GM19351 (cell line): ENCODE results near the gene PLEKHG3.

Source experiments
- ATAC-seq: cut with Tn5 transposase; IDR thresholded peaks from one replicate; pipeline ENCODE4 v1.9.1; 2021; ENCODE audit warnings: mild to moderate bottlenecking, moderate library complexity; ENCODE audit not compliant: unreplicated experiment

PLEKHG3 gene

GRCh38 chr14:64743061-64743460 lies 38.8 kb downstream of the PLEKHG3 start:
- ATAC-seq = no peak

GRCh38 chr14:64745511-64746091 lies 41.4 kb downstream of the PLEKHG3 start:
- ATAC-seq = no peak

GRCh38 chr14:64746298-64747250 lies 42.4 kb downstream of the PLEKHG3 start:
- no peak for ATAC-seq

GRCh38 chr14:64747327-64747726 lies 43.1 kb downstream of the PLEKHG3 start:
- ATAC-seq = no peak

- ATAC-seq = no peak
These were observed 44.3 kb downstream of the PLEKHG3 start for GRCh38 chr14:64748521-64748920.

- no peak for ATAC-seq
These were observed 44.9 kb downstream of the PLEKHG3 start for GRCh38 chr14:64748995-64749714.

- no peak for ATAC-seq
These were observed 48.7 kb downstream of the PLEKHG3 start for GRCh38 chr14:64752909-64753308.

GRCh38 chr14:64753374-64753773 lies 49.1 kb downstream of the PLEKHG3 start:
- no peak for ATAC-seq

- ATAC-seq = no peak
These were observed 49.8 kb downstream of the PLEKHG3 start for GRCh38 chr14:64753999-64754398.

GRCh38 chr14:64754685-64755084 lies 50.5 kb downstream of the PLEKHG3 start:
- no peak for ATAC-seq

- no peak for ATAC-seq
These were observed 51.6 kb downstream of the PLEKHG3 start for GRCh38 chr14:64755781-64756221.

GRCh38 chr14:64756712-64757111 lies 52.5 kb downstream of the PLEKHG3 start:
- ATAC-seq = no peak

- ATAC-seq = no peak
These were observed 53.4 kb downstream of the PLEKHG3 start for GRCh38 chr14:64757601-64758000.

- ATAC-seq = no peak
These were observed 53.8 kb downstream of the PLEKHG3 start for GRCh38 chr14:64758025-64758521.

- ATAC-seq = no peak
These were observed 54.7 kb downstream of the PLEKHG3 start for GRCh38 chr14:64758691-64759554.

GRCh38 chr14:64759555-64759938 lies 55.3 kb downstream of the PLEKHG3 start:
- ATAC-seq = no peak

- ATAC-seq = no peak
These were observed 56.0 kb downstream of the PLEKHG3 start for GRCh38 chr14:64760146-64760755.

GRCh38 chr14:64760916-64761315 lies 56.7 kb downstream of the PLEKHG3 start:
- no peak for ATAC-seq

GRCh38 chr14:64761441-64762043 lies 57.3 kb downstream of the PLEKHG3 start:
- ATAC-seq = no peak
